Omental fat pad (tissue), 4 donors: ENCODE measurements around the gene PLCH1. TPM values are rescaled to one million over a fixed set of nuclear protein-coding genes. Genes with fewer than 3 reads are reported as not detected.

Source experiments
- ATAC-seq: fragments of 150-250 bp; one replicate; pipeline ENCODE4 v1.9.1; 2016; ENCODE audit warnings: mild to moderate bottlenecking, moderate library complexity; ENCODE audit not compliant: low FRiP score
- DNase-seq: peaks from one replicate; pipeline ENCODE4 v3.0.0-alpha.2; 2019; ENCODE audit warnings: low spot score
- total RNA-seq, 4 donors: library from RNA; depleted of rRNA; stranded (reverse); fragments of >200 nt; gene quantifications; one replicate each; pipeline ENCODE4 v1.1.0, GENCODE V29; 2016
- TF ChIP-seq, protein P1 (sequence below), 3 donors: fragments of 450-650 bp; IDR thresholded peaks; one replicate each; pipeline ENCODE4 v1.5.1; 2016 to 2017; ENCODE audit warnings: antibody characterized with exemption in 3 of 3, mild to moderate bottlenecking in 3 of 3, moderate library complexity in 2 of 3

The PLCH1 gene
- total RNA-seq, 4 donors from 2014 or later = 0.12 to 3.2 (median 0.23) TPM

DNA sequence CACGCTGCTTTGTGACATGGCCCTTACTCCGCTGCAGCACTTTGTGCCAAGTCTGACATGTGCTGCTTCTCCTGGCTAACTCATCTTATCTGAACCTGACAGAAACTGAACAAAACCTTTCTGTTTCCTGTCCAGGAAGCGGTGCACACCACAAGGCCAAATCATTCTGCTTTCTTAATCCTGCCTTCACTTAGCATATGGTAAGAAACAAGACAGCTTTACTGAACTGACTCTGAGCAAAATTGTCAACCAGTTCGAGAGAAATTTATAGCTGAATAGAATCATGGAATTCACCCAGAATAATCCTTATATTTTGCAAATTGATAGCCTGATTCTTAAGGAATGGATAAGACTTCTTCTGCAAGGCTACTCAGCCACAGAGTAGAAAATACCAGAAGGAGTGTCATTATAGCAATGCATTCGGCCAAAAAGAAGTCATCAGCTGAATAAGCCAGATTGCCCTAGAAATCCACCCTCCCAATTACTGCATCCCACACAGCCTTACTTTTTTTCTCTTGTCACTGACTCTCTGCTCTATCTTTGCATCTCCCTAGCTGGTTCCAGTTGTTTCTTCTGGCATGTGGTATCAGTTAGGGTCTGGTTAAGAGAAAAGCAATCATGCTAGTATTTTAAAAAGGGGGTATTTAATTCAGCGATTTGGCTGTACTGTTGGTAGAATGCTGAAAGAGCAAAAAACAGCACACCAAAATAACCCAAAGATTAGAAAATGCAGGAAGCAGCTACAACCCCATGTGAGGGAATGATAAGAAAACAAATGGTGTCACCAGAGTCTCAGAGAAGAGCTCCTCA, 409.8 kb downstream of the PLCH1 start:
- DNase-seq = no peak
- TF ChIP-seq, protein P1, sequence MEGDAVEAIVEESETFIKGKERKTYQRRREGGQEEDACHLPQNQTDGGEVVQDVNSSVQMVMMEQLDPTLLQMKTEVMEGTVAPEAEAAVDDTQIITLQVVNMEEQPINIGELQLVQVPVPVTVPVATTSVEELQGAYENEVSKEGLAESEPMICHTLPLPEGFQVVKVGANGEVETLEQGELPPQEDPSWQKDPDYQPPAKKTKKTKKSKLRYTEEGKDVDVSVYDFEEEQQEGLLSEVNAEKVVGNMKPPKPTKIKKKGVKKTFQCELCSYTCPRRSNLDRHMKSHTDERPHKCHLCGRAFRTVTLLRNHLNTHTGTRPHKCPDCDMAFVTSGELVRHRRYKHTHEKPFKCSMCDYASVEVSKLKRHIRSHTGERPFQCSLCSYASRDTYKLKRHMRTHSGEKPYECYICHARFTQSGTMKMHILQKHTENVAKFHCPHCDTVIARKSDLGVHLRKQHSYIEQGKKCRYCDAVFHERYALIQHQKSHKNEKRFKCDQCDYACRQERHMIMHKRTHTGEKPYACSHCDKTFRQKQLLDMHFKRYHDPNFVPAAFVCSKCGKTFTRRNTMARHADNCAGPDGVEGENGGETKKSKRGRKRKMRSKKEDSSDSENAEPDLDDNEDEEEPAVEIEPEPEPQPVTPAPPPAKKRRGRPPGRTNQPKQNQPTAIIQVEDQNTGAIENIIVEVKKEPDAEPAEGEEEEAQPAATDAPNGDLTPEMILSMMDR (IDR thresholded peaks at IDR 0.05) = no peak
- ATAC-seq = no peak

DNA sequence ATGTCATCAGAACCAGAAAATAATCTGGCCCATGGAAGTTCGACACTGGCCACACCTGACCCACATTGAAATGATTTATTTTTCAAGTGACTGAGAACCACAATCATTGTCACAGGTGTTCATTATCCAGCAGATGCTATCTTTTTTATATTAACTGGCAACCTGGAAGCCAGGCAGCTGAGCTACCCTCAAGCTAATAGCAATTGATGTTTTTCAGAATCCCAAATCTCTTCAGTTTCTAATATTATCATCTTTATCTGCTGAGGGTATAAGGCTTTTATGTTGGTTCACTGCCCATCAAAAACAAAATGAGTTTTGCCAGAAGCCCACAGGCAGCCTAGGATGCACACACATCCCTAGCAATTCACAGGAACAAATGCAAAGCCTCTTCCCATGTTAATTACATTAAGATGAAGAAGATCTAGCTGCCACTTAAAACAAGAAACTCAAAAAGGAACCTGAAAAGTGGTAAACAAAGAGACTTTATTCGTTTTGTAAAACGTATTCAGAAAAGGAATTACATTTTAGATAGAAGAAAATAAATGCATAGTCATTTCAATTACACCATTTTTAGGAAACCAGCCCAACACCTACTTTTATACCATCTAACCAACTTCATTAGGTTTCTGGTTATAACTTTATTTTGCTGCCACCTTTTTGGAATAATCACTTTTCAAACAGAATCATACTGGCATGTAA, 410.5 kb downstream of the PLCH1 start:
- DNase-seq (no peak), ATAC-seq (no peak)
- TF ChIP-seq, protein P1 (IDR thresholded peaks at IDR 0.05) = no peak

DNA sequence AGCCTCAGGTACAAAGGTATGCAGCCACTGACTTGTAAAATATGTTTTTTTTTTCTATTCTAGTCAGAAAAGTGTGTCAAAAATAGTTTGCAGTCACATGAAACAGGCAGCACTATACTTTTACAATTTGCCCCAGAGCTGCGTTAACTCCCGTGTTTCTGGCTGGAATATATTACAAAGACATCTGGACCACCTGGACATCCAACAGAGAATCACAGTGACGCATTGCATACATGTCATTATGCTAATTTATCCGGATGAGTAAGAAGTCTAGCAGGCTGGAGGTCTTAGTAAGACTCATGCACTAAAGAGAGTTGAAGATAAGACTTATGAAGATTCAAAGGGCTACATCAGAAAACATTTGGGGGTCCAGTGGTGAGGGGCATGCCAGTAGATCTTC, 412.2 kb downstream of the PLCH1 start:
- no peak for ATAC-seq
- no peak for DNase-seq
- TF ChIP-seq, protein P1 (IDR thresholded peaks at IDR 0.05) = no peak

DNA sequence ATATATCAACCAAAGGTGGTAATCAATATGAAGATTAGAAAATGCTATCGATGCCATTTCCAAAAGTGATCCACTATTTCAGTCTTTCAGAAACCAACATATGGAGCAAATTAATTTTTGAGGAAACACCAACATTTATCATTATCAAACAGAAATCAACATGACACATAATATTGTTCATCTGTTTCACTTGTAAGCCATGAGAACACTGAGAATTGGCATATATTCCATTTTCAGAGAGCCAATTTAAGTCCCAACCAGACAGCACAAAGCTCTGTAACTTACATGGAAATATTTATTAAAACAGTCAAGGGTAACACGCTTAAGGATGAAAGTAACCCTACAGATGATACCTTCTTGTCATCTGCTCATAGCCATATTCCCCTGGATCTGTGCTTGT, 413.8 kb downstream of the PLCH1 start:
- ATAC-seq = no peak
- no peak for DNase-seq
- TF ChIP-seq, protein P1 (IDR thresholded peaks at IDR 0.05) = no peak

DNA sequence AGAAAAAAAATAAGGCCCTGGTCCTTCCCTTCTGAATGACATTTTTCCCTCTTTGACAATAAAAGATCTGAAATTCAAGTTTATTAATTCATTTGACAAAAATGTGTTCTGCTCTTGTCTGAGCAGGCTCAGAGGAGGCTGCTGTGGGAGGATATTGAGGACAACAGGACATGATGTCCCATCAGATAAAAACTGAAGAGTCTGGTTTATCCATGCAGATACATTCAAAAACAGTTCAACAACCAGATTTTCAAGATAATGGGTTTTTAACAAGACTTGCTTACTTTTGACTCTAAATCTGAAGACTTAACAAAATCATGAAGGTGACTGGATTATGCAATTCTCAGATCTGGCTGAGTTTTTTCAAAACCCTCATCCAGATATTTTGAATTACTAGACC, 414.5 kb downstream of the PLCH1 start:
- TF ChIP-seq, protein P1 (IDR thresholded peaks at IDR 0.05) = no peak
- no peak for DNase-seq
- no peak for ATAC-seq

DNA sequence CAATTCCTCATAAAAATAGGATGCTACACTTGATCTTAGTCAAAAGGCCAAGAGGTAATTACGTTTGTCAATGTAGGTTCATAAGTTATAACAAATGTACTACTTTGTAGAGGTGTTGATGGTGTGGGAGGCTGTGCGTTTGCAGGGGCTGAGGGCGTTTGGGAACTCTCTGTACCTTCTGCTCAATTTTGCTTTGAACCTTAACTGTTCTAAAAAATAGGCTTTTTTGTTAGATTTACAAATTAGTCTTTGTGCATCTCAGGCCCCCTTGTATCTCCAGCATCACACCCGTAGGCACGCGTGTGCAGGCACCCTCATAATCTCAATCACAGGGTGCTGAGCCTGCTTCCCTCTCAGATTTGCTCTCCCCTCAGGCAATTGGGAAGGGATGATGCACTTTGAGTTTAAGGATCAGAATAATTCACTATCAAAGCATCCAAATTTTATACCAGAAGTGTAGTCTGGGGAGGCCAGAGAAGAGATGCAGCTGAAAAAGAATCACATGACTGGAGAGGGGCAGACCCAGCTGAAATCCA, 415.3 kb downstream of the PLCH1 start:
- DNase-seq (no peak), ATAC-seq (no peak)
- TF ChIP-seq, protein P1 (IDR thresholded peaks at IDR 0.05) = no peak
